22Rv1 (cell line): ENCODE data around the gene IFITM5.

Experiments
- H3K27ac ChIP-seq: fragments of 450-650 bp; 2 replicates; pipeline ENCODE4 v1.5.1; 2017
- CTCF ChIP-seq: fragments of 450-650 bp; IDR thresholded peaks from 2 replicates; pipeline ENCODE4 v1.5.1; 2017; ENCODE audit warnings: mild to moderate bottlenecking
- ZFX ChIP-seq: fragments of 450-650 bp; IDR thresholded peaks from 2 replicates; pipeline ENCODE4 v1.6.1; 2017; ENCODE audit warnings: antibody characterized with exemption, borderline replicate concordance

IFITM5 gene

GRCh38 chr11:299951-300735, 817 bp upstream of the IFITM5 start:
- no peak for TF ChIP-seq CTCF

GRCh38 chr11:298406-299065, 790 bp downstream of the IFITM5 start:
- H3K27ac ChIP-seq = no peak overlapping the region
- no peak for TF ChIP-seq CTCF
- no peak for TF ChIP-seq ZFX

More at GRCh38 chr11:299951-300735, 817 bp upstream of the IFITM5 start:
- H3K27ac ChIP-seq = no peak overlapping the region

- TF ChIP-seq ZFX = no peak
- TF ChIP-seq CTCF = no peak
- H3K27ac ChIP-seq = no peak overlapping the region
Measured at GRCh38 chr11:297586-298405, 1.5 kb downstream of the IFITM5 start.

- no peak overlapping the region for H3K27ac ChIP-seq
- TF ChIP-seq CTCF (no peak), ZFX (no peak)
Measured at GRCh38 chr11:297051-297585, 2.2 kb downstream of the IFITM5 start.

GRCh38 chr11:296171-297050, 2.9 kb downstream of the IFITM5 start:
- H3K27ac ChIP-seq = no peak overlapping the region
- TF ChIP-seq CTCF (no peak), ZFX (no peak)

GRCh38 chr11:295351-296170, 3.8 kb downstream of the IFITM5 start:
- no peak overlapping the region for H3K27ac ChIP-seq

More at GRCh38 chr11:295351-296170, 3.8 kb downstream of the IFITM5 start:
- TF ChIP-seq CTCF = no peak
- TF ChIP-seq ZFX = no peak
